K562 (cell line): ENCODE data around the gene VDR. TPM values are rescaled to one million over a fixed set of nuclear protein-coding genes. Genes with fewer than 3 reads are reported as not detected.

Source experiments
- ATAC-seq: fragments of 200-7000 bp; cut with Tn5 transposase; 3 replicates; pipeline ENCODE4 v1.9.1; 2020; ENCODE audit warnings: moderate library complexity
- BruUV-seq: library from RNA; stranded (reverse); fragments of 400-500 nt; replicated peaks from 2 replicates; lab custom pipeline; 2021; lab: Mats Ljungman, UMichigan
- CTCF ChIA-PET: fragments of 300-600 bp; formaldehyde crosslinking; extraction: SDS; loops from one replicate; lab custom pipeline; 2021; ENCODE audit warnings: low intra/inter-chr PET ratio; lab: Yijun Ruan, JAX
- POLR2A ChIA-PET: fragments of 300-600, 350-650 bp; sonication (Branson Sonifier 250); formaldehyde crosslinking; extraction: SDS; loops from one replicate; lab custom pipeline; 2021; ENCODE audit warnings: antibody characterized with exemption, inconsistent platforms; lab: Yijun Ruan, JAX
- DNase-seq, 4 experiments: peaks; one replicate each; pipeline versions ENCODE4 v3.0.0 to v3.0.0-alpha.2; 2011 to 2018; ENCODE audit warnings: low spot score in 3 of 4, mixed read lengths in 3 of 4; ENCODE audit errors: extremely low read depth in 1 of 4
- FAIRE-seq: peaks from 2 replicates; lab custom pipeline; 2011; peaks lifted over from hg19 to GRCh38; lab: Jason Lieb, UNC
- H2AFZ ChIP-seq: 2 replicates; pipeline ENCODE4 v1.6.0; 2011; ENCODE audit warnings: low read depth, low read length, control low read depth, inconsistent platforms
- H3K27ac ChIP-seq: fragments of 200-600 bp; 3 replicates; pipeline ENCODE4 v1.8.0; 2011; ENCODE audit warnings: low read depth, mild to moderate bottlenecking, control low read depth, inconsistent platforms, low read length, moderate library complexity, mixed read lengths; ENCODE audit errors: extremely low read depth
- H3K27me3 ChIP-seq, 2 experiments: fragments of 300-600 bp in 1 of 2; 2 replicates in 1 of 2; 3 replicates in 1 of 2; pipeline versions ENCODE4 v1.6.0 to v1.8.0; 2011; ENCODE audit warnings: inconsistent platforms in 2 of 2, low read length in 2 of 2, mild to moderate bottlenecking in 1 of 2, mixed read lengths in 1 of 2, moderate library complexity in 1 of 2; ENCODE audit not compliant: control insufficient read depth in 2 of 2, insufficient read depth in 2 of 2
- H3K36me3 ChIP-seq: fragments of 300-600 bp; 3 replicates; pipeline ENCODE4 v1.8.0; 2011; ENCODE audit warnings: mild to moderate bottlenecking, low read length, inconsistent platforms; ENCODE audit not compliant: control insufficient read depth, insufficient read depth
- H3K4me1 ChIP-seq, 2 experiments: fragments of 200-600 bp in 1 of 2; replicated peaks in 1 of 2; 2 replicates in 1 of 2; 3 replicates in 1 of 2; pipeline versions ENCODE4 v1.5.1 to v1.8.0; 2011; ENCODE audit warnings: inconsistent platforms in 2 of 2, low read length in 2 of 2, mild to moderate bottlenecking in 1 of 2, mixed read lengths in 1 of 2, moderate library complexity in 1 of 2; ENCODE audit not compliant: control insufficient read depth in 2 of 2, insufficient read depth in 2 of 2
- H3K4me2 ChIP-seq: 2 replicates; pipeline ENCODE4 v1.6.1; 2011; ENCODE audit warnings: low read length, control low read depth, inconsistent platforms, mixed read lengths; ENCODE audit not compliant: insufficient read depth
- H3K4me3 ChIP-seq: fragments of 200-600 bp; sonication (generic), shearing (Covaris generic); 2 replicates; pipeline ENCODE4 v1.5.1; 2016; ENCODE audit warnings: control low read depth, inconsistent platforms
- H3K79me2 ChIP-seq: fragments of 200-600 bp; 3 replicates; pipeline ENCODE4 v1.8.0; 2011; ENCODE audit warnings: low read length, inconsistent platforms; ENCODE audit not compliant: control insufficient read depth, insufficient read depth
- H3K9ac ChIP-seq, 2 experiments: 2 replicates each; pipeline versions ENCODE4 v1.6.0 to v1.6.1; 2011; ENCODE audit warnings: low read depth in 2 of 2, low read length in 2 of 2, control low read depth in 1 of 2, inconsistent platforms in 1 of 2, mild to moderate bottlenecking in 1 of 2, mixed read lengths in 1 of 2; ENCODE audit not compliant: insufficient read depth in 1 of 2
- H3K9me1 ChIP-seq: one replicate; pipeline ENCODE4 v1.6.0; 2011; ENCODE audit warnings: inconsistent platforms, mild to moderate bottlenecking, low read length, moderate library complexity; ENCODE audit not compliant: control insufficient read depth, insufficient read depth
- H3K9me3 ChIP-seq: replicated peaks from 2 replicates; pipeline ENCODE4 v1.5.1; 2011; ENCODE audit warnings: low read depth, low read length, inconsistent platforms; ENCODE audit not compliant: control insufficient read depth, insufficient read depth
- H4K20me1 ChIP-seq: replicated peaks from 2 replicates; pipeline ENCODE4 v1.6.1; 2011; ENCODE audit warnings: low read length, inconsistent platforms, mixed read lengths; ENCODE audit not compliant: control insufficient read depth, insufficient read depth
- ARID2 ChIP-seq: fragments of 450-650 bp; IDR thresholded peaks from 2 replicates; pipeline ENCODE4 v1.6.1; 2017; ENCODE audit warnings: antibody characterized with exemption, mild to moderate bottlenecking
- ETV6 ChIP-seq, 3 experiments: fragments of 150-350 bp in 1 of 3; sonication (generic) in 1 of 3; formaldehyde crosslinking in 1 of 3; IDR thresholded peaks; 2 replicates each; pipeline versions ENCODE4 v1.6.1 to v1.8.0; 2014 to 2022; ENCODE audit warnings: borderline replicate concordance in 2 of 3, low read depth in 2 of 3, antibody characterized with exemption in 1 of 3, low read length in 1 of 3, mild to moderate bottlenecking in 1 of 3, missing genetic modification reagents in 1 of 3
- GTF2E2 ChIP-seq: fragments of 200-800 bp; sonication (Bioruptor generic); IDR thresholded peaks from 2 replicates; pipeline ENCODE4 v1.6.1; 2016; ENCODE audit warnings: missing genetic modification characterization, missing compliant biosample characterization
- L3MBTL2 ChIP-seq: fragments of 450-650 bp; IDR thresholded peaks from 2 replicates; pipeline ENCODE4 v1.6.1; 2016; ENCODE audit warnings: mild to moderate bottlenecking, moderate library complexity
- MEF2A ChIP-seq: IDR thresholded peaks from 2 replicates; pipeline ENCODE4 v1.6.1; 2011; ENCODE audit warnings: low read depth, mild to moderate bottlenecking, low read length, moderate library complexity; ENCODE audit not compliant: control insufficient read depth
- NR0B1 ChIP-seq: fragments of 450-650 bp; IDR thresholded peaks from one replicate; pipeline ENCODE4 v1.6.1; 2018; ENCODE audit warnings: mild to moderate bottlenecking, moderate library complexity; ENCODE audit not compliant: partially characterized antibody
- RREB1 ChIP-seq: fragments of 250-450 bp; sonication (Bioruptor Pico); IDR thresholded peaks from 2 replicates; pipeline ENCODE4 v1.4.0; 2020
- SMAD3 ChIP-seq: fragments of 450-650 bp; formaldehyde crosslinking; conservative IDR thresholded peaks from 2 replicates; pipeline ENCODE4 v1.4.0; 2020; ENCODE audit warnings: mild to moderate bottlenecking
- ZKSCAN8 ChIP-seq: fragments of 200-800 bp; sonication (Bioruptor generic); IDR thresholded peaks from 2 replicates; pipeline ENCODE4 v1.6.1; 2016; ENCODE audit warnings: missing genetic modification characterization, missing compliant biosample characterization
- ZNF584 ChIP-seq: fragments of 200-800 bp; sonication (Bioruptor generic); IDR thresholded peaks from 2 replicates; pipeline ENCODE4 v1.6.1; 2016; ENCODE audit warnings: low read depth, mild to moderate bottlenecking, missing genetic modification characterization, missing compliant biosample characterization
- ZNF644 ChIP-seq: fragments of 200-800 bp; sonication (Bioruptor generic); IDR thresholded peaks from 2 replicates; pipeline ENCODE4 v1.6.1; 2016; ENCODE audit warnings: low read depth, missing genetic modification characterization, missing compliant biosample characterization
- WGBS: fragments of 100-300 bp; shearing (Covaris generic); methylation state at CpG from one replicate; pipeline ENCODE4 v1.1.6; 2016; ENCODE audit warnings: low coverage, mixed read lengths; ENCODE audit not compliant: insufficient coverage; ENCODE audit errors: missing lambda C conversion rate; 5-methylcytosine and 5-hydroxymethylcytosine counted together
- in situ Hi-C: fragments of 300-500 bp; cut with MboI; formaldehyde crosslinking; loops from 4 replicates; pipeline ENCODE4 v1.15.0; 2018; ENCODE audit warnings: inconsistent platforms, mixed read lengths
- intact Hi-C: fragments of 100-400 bp; cut with micrococcal nuclease; formaldehyde crosslinking; loops from 2 replicates; pipeline ENCODE4 v1.14.2; 2022
- polyA plus RNA-seq, 8 experiments: library from polyadenylated mRNA; depleted of rRNA in 4 of 8; stranded (reverse) in 5 of 8; unstranded in 3 of 8; fragments of >200 nt; fragmentation: Nextera tagmentation in 2 of 8; fragmentation: Illumina TruSeq in 1 of 8; extraction: Ambion mirVana in 2 of 8; extraction: Trizol in 1 of 8; gene quantifications; 2 replicates each; pipeline versions ENCODE4 v1.2.1 to v1.2.3, GENCODE V29; 2011 to 2014; ENCODE audit warnings: inconsistent platforms in 1 of 8, missing spikeins in 1 of 8
- total RNA-seq, 7 experiments: library from RNA; depleted of rRNA in 6 of 7; stranded (reverse); fragments of >200 nt in 6 of 7; fragmentation: Illumina TruSeq in 2 of 7; extraction: Trizol in 2 of 7; gene quantifications; 2 replicates each; pipeline versions ENCODE4 v1.2.1 to v1.2.3, GENCODE V29; 2011 to 2021; ENCODE audit warnings: low replicate concordance in 1 of 7
- TF ChIP-seq, protein P1 (sequence below): fragments of 250-450 bp; sonication (Bioruptor Pico); IDR thresholded peaks from 2 replicates; pipeline ENCODE4 v1.6.1; 2021; ENCODE audit warnings: mild to moderate bottlenecking

VDR gene
- total and polyA plus RNA-seq, 9 of the 15 experiments (the other 6 are each of a cell fraction or from before 2014, with no cell fraction given), result 0.61 to 4.8 (median 2.0) TPM

DNA sequence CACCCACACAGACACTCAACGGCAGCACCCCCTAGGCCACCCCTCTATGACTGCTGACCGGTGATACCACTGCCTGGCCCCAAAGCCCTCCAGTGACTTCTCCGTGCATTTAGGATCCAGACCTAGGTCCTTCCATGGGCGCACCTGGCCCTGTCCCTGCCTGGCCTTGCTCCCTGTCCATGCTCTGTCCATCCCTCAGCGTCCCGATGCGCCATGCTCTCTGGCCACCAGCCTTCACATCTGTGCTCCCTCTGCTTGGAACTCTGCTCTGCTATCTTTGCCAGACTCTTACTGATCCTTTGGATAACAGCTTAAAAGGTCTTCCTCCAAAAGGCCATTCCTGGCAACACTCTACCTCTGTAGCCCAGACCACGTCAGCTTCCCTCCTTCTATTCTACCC lies 59.7 kb downstream of the VDR start (continued):
- TF ChIP-seq NR0B1 (no peak), L3MBTL2 (no peak), ARID2 (no peak)

- DNase-seq (no peak), ATAC-seq (no peak), FAIRE-seq (no peak)
- H3K4me3 ChIP-seq, result no peak overlapping the region
- H3K4me1 ChIP-seq, result peaks cover 0 to 14% of the 10 kb centered on the region in 2 experiments; a peak in 4 of 5 replicates
- in situ Hi-C loops (no loop called here), intact Hi-C loops (no loop called here)
- H3K9me3 ChIP-seq, result no peaks in the 10 kb centered on the region
- no TSS peak for BruUV-seq
- no peak overlapping the region for H3K4me2 ChIP-seq
- H3K9ac ChIP-seq, result no peak overlapping the region
- no peaks in the 10 kb centered on the region for H3K9me1 ChIP-seq
- H3K27ac ChIP-seq, result no peak overlapping the region
- no peaks in the 10 kb centered on the region for H3K36me3 ChIP-seq
- no peaks in the 10 kb centered on the region for H3K79me2 ChIP-seq
- ChIA-PET CTCF (no interaction called here), POLR2A (interaction anchor here (0.9 kb wide), 2 partner anchors 8 to 10 kb away, joined by 3 to 4 read pairs; no protein-coding TSS in a partner anchor)
- H4K20me1 ChIP-seq, result no peaks in the 10 kb centered on the region
- 56% methylated on average over 24 of the region's 28 CpGs for WGBS
- H2AFZ ChIP-seq, result no peak overlapping the region
- peaks cover 0 to 6% of the 10 kb centered on the region in 2 experiments; a peak in 1 of 5 replicates for H3K27me3 ChIP-seq
- no peak for TF ChIP-seq RREB1 (CRISPR knock-in tag)
- no peak for TF ChIP-seq SMAD3 (CRISPR knock-in tag)
- TF ChIP-seq ZKSCAN8 (CRISPR knock-in tag), result no peak
- TF ChIP-seq, protein P1, sequence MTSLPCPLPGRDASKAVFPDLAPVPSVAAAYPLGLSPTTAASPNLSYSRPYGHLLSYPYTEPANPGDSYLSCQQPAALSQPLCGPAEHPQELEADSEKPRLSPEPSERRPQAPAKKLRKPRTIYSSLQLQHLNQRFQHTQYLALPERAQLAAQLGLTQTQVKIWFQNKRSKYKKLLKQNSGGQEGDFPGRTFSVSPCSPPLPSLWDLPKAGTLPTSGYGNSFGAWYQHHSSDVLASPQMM (CRISPR knock-in tag), result no peak
- no peak for TF ChIP-seq ZNF584
- no peak for TF ChIP-seq GTF2E2 (tag)
- TF ChIP-seq ZNF644, result no peak
- no peak for TF ChIP-seq ETV6 (IDR thresholded peaks at IDR 0.05; ENCODE audit: borderline replicate concordance in 1 of 2, low read depth in 2 of 2, low read length in 1 of 2)
- no peak for TF ChIP-seq ETV6 (CRISPR knock-in tag; IDR thresholded peaks at IDR 0.05; ENCODE audit: borderline replicate concordance)
- no peak for TF ChIP-seq MEF2A
Measured at GRCh38 chr12:47844264-47845019, 60.4 kb downstream of the VDR start.
